GM19372 (cell line): ENCODE results near the gene TLCD3B.

Experiments used
- ATAC-seq: cut with Tn5 transposase; IDR thresholded peaks from one replicate; pipeline ENCODE4 v1.9.1; 2021; ENCODE audit warnings: mild to moderate bottlenecking, low read depth, moderate library complexity; ENCODE audit not compliant: unreplicated experiment

The TLCD3B gene, protein sequence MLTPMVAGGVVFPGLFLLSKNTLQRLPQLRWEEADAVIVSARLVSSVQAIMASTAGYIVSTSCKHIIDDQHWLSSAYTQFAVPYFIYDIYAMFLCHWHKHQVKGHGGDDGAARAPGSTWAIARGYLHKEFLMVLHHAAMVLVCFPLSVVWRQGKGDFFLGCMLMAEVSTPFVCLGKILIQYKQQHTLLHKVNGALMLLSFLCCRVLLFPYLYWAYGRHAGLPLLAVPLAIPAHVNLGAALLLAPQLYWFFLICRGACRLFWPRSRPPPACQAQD

DNA sequence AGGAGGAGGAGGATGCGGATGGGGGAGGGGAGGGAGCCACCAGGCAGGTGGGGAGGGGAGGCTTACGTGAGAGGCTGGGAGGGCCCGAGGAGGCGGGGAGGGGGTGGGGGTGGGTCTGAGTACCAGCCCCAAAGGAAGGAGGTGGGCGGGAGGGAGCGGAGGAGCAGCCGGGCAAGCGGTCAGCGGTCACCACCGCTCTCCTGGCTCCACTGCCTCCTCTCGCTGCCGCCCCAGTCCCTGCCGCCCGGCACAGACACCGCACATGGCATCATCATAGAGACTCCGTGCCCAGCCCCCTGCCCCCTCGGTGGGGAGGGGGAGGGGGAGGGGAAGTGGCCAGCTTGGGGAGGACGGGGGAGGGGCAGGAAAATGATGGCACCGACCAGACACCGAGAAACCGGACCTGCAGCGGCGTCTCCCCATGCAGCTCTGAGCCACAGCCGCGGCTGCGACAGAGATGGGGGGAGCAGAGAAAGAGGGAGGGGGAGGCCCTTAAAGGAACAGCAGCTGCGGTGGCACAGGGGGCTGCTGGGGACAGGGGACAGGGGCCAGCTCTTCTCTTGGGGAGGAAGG, at the start of gene TLCD3B:
Gene TLCD3B (minus strand): TSS at position 431 of the 573 bp plus-strand sequence. CDS start 744 bp downstream, outside the sequence.
- no peak for ATAC-seq

DNA sequence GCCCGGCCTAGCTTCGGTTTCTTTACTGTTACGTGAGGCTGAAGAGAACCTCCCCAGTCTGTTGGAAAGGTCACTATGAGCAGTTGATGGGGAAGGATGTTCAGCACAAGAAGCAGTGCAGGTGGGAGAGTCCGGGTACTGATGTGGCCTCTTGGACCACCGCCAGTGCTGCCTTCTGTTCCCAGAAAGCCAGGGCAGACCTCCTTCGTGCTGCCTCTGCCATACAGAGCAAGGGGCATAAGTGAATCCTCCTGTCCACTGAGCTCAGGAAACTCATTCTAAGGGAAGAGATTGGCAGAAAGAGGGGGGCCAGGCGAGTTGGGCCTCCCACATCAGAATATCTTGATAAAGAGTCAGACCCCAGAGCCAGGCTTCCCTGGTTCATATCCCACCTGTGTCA, 48.4 kb upstream of the TLCD3B start:
- ATAC-seq: no peak

- ATAC-seq: no peak
Observed at GRCh38 chr16:30078744-30079143, 47.7 kb upstream of the TLCD3B start.

GRCh38 chr16:30077656-30078055, 46.6 kb upstream of the TLCD3B start:
- no peak for ATAC-seq

- ATAC-seq: peak; percentile 24
Observed at GRCh38 chr16:30076276-30076791, 45.3 kb upstream of the TLCD3B start.

- ATAC-seq: peak; percentile 85
Observed at GRCh38 chr16:30075503-30076275, 44.6 kb upstream of the TLCD3B start, which contains the start of gene PPP4C. PPP4C (plus strand) TSS chr16:30075994; CDS start chr16:30076378, 384 bp downstream.

DNA sequence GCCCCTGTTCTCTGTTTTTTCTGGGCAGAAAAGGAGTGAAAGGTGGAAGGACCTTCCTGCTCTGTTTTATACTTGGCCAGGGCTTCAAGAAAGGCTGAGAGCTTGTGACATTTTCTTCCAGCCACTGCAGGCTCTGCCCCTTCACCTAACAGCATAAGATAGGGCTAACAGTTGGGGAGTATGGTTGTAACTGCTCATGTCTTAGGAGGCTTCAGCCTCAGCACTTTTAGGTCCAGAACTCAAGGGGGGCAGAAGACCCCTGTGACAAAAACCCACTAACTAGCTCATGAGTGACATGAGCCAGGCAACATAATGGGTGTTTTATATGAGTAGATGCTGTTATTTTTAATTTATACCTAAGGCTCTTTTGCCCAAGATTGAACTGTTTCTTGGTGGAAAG, 39.4 kb upstream of the TLCD3B start:
- no peak for ATAC-seq

GRCh38 chr16:30069611-30070462, 38.8 kb upstream of the TLCD3B start:
- no peak for ATAC-seq

- no peak for ATAC-seq
Observed at GRCh38 chr16:30068750-30069610, 37.9 kb upstream of the TLCD3B start.

DNA sequence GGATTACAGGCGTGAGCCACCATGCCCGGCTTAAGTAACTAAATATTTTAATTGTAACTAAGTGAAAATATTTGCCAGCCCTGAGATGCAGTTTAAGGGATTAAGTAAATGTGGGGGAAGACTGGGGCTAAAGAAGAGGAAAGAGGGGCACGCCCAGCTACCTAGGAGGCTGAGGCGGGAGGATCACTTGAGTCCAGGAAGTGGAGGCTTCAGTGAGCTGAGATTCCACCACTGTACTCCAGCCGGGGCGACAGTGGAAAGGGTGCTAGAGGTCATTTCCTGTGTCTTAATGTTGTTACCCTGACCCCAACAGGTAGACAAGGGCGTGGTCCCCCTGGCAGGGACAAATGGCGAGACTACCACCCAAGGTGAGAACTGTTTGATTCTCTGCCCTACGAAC, 37.3 kb upstream of the TLCD3B start:
- no peak for ATAC-seq

DNA sequence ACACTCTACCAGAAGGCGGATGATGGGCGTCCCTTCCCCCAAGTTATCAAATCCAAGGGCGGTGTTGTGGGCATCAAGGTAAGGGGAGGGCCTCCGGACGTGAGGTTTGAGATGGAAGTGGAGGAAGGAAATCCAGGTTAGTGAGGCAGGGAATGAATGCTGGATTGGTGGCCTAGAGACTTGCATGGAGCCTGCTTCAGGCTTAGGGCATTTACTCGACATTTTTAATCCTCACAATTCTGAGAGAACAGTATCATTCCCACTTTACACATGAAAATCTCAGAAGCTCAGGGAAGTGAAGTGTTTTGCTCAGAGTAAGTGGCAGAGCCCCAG, 36.5 kb upstream of the TLCD3B start:
- no peak for ATAC-seq

DNA sequence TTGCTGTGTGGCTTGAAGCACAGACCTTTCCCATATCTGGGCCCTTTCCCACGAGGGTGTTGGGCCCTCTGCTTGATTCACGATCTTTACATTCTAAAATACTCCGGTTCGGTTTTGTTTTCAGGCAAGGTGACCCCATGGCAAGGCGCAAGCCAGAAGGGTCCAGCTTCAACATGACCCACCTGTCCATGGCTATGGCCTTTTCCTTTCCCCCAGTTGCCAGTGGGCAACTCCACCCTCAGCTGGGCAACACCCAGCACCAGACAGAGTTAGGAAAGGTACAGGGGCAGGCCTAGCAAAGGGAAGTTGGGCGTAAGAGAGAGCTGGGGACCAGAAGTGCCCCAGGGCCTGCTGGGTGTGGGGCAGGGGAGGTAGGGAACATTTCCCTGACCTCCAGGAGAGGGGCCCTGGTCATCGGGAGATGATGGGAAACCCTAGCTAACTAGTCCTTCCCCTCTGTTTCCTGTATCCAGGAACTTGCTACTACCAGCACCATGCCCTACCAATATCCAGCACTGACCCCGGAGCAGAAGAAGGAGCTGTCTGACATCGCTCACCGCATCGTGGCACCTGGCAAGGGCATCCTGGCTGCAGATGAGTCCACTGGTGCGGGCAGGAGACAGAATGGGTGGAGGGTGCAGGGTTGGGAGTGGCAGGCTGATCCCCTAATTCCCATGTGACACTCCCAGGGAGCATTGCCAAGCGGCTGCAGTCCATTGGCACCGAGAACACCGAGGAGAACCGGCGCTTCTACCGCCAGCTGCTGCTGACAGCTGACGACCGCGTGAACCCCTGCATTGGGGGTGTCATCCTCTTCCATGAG, 35.9 kb upstream of the TLCD3B start:
- ATAC-seq: no peak

- no peak for ATAC-seq
Observed at GRCh38 chr16:30065943-30066760, 35.1 kb upstream of the TLCD3B start.

DNA sequence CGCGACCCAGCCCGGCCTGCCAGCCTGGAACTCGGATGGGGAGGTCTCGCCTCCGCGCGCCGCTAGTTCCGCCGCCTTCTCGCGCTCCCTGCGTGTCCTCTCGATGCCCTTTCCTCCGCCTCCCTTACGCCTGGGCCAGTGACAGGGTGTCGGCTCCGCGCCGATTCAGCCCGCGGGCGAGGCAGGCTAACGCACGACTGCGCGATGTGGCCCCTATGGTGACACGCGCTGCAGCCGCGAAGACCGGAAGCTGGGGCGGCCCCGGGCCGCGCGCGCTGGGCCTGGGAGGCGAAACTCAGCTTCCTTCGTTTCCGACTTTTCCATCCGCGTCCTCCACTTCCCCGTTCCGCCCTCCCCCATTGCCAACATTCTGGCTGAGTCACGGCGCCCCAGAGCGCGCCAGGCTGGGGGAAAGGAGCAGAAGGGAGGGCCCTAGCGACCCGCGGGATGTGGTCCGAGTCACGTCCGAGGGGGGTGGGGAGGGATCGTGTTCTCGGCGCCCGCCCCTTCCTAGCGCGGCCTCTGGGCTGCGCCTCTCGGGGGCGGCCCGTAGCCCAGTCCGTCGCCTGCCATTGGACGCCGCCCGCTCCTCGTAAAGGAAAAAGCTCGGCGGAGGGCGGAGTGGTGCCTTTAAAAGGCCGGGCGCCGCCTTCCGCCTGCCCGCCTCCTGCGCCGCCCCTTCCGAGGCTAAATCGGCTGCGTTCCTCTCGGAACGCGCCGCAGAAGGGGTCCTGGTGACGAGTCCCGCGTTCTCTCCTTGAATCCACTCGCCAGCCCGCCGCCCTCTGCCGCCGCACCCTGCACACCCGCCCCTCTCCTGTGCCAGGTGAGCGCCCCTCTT, 34.3 kb upstream of the TLCD3B start, which contains the start of gene ALDOA:
Gene ALDOA (plus strand): TSS at position 659 of the 841 bp plus-strand sequence. CDS start 1,138 bp downstream, outside the sequence.
- ATAC-seq: peak; percentile 83

- no peak for ATAC-seq
Observed at GRCh38 chr16:30064729-30065101, 33.6 kb upstream of the TLCD3B start.

DNA sequence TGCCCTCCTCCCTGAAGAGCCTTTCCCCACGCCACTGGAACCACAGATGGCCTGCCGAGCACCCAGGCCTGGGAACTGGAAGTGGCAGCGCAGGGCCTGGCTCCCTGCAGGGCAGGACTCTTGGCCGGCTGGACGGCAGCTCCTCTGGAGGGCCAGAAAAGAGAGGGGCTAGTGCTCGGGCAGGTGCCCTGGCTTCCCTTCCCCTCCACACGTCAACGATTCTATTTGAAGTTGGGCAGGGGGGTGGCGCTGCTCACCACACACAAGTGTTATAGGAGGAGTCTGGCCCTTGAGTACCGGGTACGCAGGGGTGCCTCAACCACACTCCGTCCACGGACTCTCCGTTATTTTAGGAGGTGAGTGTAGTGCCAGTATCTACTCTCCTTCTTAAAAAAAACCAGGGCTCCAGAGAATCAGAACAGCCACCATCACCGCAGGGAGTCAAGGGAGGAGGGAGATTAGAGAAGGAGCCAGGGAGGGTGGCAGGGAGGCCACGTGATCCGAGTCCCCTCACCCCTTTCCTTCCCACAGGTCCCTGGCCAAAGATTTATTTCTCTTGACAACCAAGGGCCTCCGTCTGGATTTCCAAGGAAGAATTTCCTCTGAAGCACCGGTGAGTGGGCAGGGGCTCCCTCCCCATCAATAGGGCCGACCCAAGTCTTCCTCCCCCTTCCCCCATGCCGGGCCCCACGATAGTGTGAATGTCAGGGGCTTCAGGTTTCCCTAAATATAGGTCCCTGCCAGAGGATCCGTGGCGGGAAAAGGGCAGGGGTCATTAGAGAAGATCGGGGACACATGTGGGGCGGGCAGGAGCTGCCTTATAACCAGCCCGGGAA, 33.0 kb upstream of the TLCD3B start:
- no peak for ATAC-seq
